HG03045 (cell line): ENCODE results near the gene COPZ2.
"Not testable (repeated sequence)": the region's sequence is repeated elsewhere in the genome, so short reads cannot be mapped to it uniquely, and the experiment has no call there.

ENCODE experiments used
- ATAC-seq: cut with Tn5 transposase; IDR thresholded peaks from one replicate; pipeline ENCODE4 v1.9.1; 2021; ENCODE audit warnings: mild to moderate bottlenecking, moderate library complexity; ENCODE audit not compliant: unreplicated experiment

The COPZ2 gene

GRCh38 chr17:48011405-48012150 is 26.0 kb downstream of the COPZ2 start:
- ATAC-seq, result no peak

GRCh38 chr17:48010193-48010592 is 27.4 kb downstream of the COPZ2 start:
- ATAC-seq, result no peak

DNA sequence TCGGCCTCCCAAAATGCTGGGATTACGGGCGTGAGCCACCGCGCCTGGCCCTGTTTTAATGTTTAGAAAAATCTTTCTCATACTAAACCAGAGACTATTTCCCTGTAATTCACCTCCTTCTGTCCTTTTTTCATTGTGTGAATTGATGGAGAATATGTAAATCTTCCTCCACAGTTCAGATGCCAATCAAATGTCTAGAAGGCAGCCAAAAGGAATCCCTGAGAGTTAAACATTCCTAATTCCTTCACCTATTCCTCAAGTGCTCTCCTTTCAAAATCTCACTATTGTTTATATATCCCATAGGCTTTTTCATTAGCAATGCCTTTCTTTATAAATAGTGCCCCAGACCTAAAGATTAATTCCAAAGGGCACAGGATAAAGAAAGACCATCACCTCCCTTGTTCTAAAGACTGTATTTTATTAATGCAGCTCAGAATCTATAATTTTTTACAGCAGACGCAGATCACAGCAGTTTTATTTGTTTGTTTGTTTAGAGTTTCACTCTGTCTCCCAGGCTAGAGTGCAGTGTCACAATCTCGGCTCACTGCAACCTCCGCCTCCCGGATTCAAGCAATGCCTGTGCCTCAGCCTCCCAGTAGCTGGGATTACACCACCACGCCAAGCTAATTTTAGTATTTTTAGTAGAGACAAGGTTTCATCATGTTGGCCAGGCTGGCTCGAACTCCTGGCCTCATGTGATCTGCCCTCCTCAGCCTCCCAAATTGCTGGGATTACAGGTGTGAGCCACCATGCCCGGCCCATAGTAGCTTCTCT is 30.5 kb downstream of the COPZ2 start:
- no peak for ATAC-seq

DNA sequence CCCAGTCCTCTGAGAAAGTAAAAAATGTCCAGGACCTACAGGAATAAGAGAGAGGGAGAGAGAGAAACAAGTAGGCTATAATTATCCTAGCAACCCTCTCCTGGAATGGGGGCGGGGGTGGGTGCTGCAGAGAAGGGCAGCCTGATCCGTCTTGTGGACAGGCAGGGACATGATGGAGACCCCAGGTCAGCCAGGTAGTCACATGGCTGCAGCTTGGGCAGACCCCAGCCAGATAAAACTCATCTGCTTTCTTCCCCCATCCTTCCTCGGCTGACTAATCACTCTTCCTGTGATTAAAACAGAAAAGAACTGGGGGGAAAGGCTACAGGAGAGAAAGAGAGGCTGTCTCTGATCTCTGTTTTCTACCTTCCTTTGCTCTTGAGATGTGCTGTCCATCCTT is 32.6 kb downstream of the COPZ2 start:
- ATAC-seq, result no peak

GRCh38 chr17:48003417-48004151 is 34.0 kb downstream of the COPZ2 start:
- ATAC-seq, result no peak

- ATAC-seq, result no peak
These were observed 34.6 kb downstream of the COPZ2 start for GRCh38 chr17:48002916-48003416.

- no peak for ATAC-seq
These were observed 35.2 kb downstream of the COPZ2 start for GRCh38 chr17:48002266-48002915.

DNA sequence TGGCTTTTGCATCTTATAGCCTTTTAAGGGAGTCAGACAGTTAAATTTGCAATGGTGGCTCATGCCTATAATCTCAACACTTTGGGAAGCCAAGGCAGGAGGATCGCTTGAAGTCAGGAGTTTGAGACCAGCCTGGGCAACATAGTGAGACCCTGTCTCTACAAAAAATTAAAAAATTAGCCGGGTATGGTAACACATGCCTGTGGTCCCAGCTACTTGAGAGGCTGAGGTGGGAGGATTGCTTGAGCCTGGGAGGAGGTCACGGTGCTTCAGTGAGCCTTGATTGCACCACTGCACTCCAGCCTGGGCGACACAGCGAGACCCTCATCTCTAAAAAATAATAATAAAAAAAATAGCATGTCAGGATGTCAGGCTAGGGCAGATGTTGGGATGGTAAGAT is 35.9 kb downstream of the COPZ2 start:
- ATAC-seq, result not testable (repeated sequence)

GRCh38 chr17:48001197-48001596 is 36.4 kb downstream of the COPZ2 start:
- no peak for ATAC-seq

- ATAC-seq, result no peak
These were observed 38.0 kb downstream of the COPZ2 start for GRCh38 chr17:47999582-47999981.

- no peak for ATAC-seq
These were observed 39.6 kb downstream of the COPZ2 start for GRCh38 chr17:47998044-47998443.

- ATAC-seq, result no peak
These were observed 40.0 kb downstream of the COPZ2 start for GRCh38 chr17:47997586-47997985.

DNA sequence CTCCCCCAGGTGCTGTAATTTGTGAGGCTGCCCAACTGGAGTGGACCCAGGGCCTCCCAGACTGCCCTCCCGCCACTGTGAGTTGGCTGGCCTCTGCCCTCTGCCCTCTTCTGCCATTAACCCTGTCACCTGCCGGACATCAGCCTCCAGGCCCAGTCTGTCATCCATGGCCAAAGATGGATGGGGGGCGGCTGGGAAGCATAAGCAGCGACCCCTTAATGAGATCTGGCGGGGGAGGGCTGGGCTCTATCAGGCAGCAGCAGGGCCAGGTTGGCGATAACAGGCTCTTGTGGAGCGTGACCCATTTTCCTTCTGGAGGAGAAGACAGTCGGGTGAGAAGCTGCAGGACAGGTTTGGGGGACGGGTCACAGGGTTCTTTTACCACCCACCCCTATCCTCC is 41.4 kb downstream of the COPZ2 start:
- ATAC-seq, result no peak

- ATAC-seq, result no peak
These were observed 42.2 kb downstream of the COPZ2 start for GRCh38 chr17:47995241-47995935.

- ATAC-seq, result no peak
These were observed 42.9 kb downstream of the COPZ2 start for GRCh38 chr17:47994724-47995123.

DNA sequence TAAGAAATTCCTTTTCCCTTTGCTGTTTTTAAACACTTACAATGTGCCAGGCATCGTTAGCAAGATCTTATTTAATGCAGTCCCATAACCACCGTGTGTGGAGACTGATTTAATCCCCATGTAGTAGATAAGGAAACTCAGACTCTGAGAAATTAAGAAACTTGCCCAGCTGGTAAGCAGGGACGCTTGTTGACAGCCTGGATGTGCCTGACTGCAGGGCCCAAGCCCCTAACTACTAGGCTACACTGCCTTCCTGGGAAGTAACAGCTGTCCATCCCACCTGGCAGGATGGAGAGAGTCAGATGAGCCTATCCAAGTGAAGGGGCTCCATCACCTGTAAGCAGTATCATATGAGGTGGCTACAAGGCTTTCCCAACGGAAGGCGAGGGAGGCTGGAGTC is 43.6 kb downstream of the COPZ2 start:
- no peak for ATAC-seq

- no peak for ATAC-seq
These were observed 44.5 kb downstream of the COPZ2 start for GRCh38 chr17:47993031-47993564.

GRCh38 chr17:47992216-47992615 is 45.4 kb downstream of the COPZ2 start:
- ATAC-seq, result no peak

- no peak for ATAC-seq
These were observed 46.5 kb downstream of the COPZ2 start for GRCh38 chr17:47990962-47991731.
